HepG2 (cell line): ENCODE measurements around the gene GNB1. TPM values are rescaled to one million over a fixed set of nuclear protein-coding genes. Genes with fewer than 3 reads are reported as not detected.

Experiments
- ATAC-seq: fragments of 200-7000 bp; cut with Tn5 transposase; 3 replicates; pipeline ENCODE4 v1.9.1; 2020; ENCODE audit warnings: mild to moderate bottlenecking, moderate library complexity
- BruUV-seq: library from RNA; stranded (reverse); fragments of 400-500 nt; replicated peaks from 2 replicates; lab custom pipeline; 2021; lab: Mats Ljungman, UMichigan
- CTCF ChIA-PET: fragments of 300-600 bp; formaldehyde crosslinking; extraction: SDS; loops from one replicate; lab custom pipeline; 2021; ENCODE audit warnings: low total read pairs, inconsistent platforms, low intra/inter-chr PET ratio; lab: Yijun Ruan, JAX
- POLR2A ChIA-PET: fragments of 350-600 bp; sonication (Branson Sonifier 250); formaldehyde crosslinking; loops from one replicate; lab custom pipeline; 2020; ENCODE audit warnings: antibody characterized with exemption, inconsistent platforms; lab: Yijun Ruan, JAX
- DNase-seq: peaks from one replicate; pipeline ENCODE4 v3.0.0-alpha.2; 2015; ENCODE audit warnings: low spot score
- FAIRE-seq: peaks from 3 replicates; lab custom pipeline; 2011; peaks lifted over from hg19 to GRCh38; lab: Jason Lieb, UNC
- H2AFZ ChIP-seq: one replicate; pipeline ENCODE4 v1.6.1; 2011; ENCODE audit warnings: low read length, inconsistent platforms
- H3K27ac ChIP-seq: fragments of 300-600 bp; 3 replicates; pipeline ENCODE4 v1.8.0; 2011; ENCODE audit warnings: mixed run types, mild to moderate bottlenecking, mixed read lengths, low read length, inconsistent platforms; ENCODE audit not compliant: insufficient read depth; ENCODE audit errors: extremely low read length
- H3K27me3 ChIP-seq, 2 experiments: fragments of 200-600 bp in 1 of 2; 2 replicates in 1 of 2; 3 replicates in 1 of 2; pipeline versions ENCODE4 v1.6.0 to v1.8.0; 2011; ENCODE audit warnings: low read length in 2 of 2, mild to moderate bottlenecking in 2 of 2, moderate library complexity in 2 of 2, inconsistent platforms in 1 of 2; ENCODE audit not compliant: insufficient read depth in 2 of 2, control insufficient read depth in 1 of 2
- H3K36me3 ChIP-seq, 2 experiments: fragments of 200-600 bp in 1 of 2; replicated peaks in 1 of 2; 2 replicates in 1 of 2; 3 replicates in 1 of 2; pipeline versions ENCODE4 v1.5.1 to v1.8.0; 2011; ENCODE audit warnings: low read length in 2 of 2, inconsistent platforms in 1 of 2; ENCODE audit not compliant: insufficient read depth in 2 of 2, control insufficient read depth in 1 of 2
- H3K4me1 ChIP-seq: 2 replicates; pipeline ENCODE4 v1.5.1; 2012; ENCODE audit warnings: low read length, inconsistent platforms; ENCODE audit not compliant: insufficient read depth
- H3K4me2 ChIP-seq: 2 replicates; pipeline ENCODE4 v1.6.0; 2011; ENCODE audit warnings: low read depth, low read length, inconsistent platforms
- H3K4me3 ChIP-seq, 3 experiments: fragments of 200-600 bp in 1 of 3; sonication (generic), shearing (Covaris generic) in 1 of 3; replicated peaks in 1 of 3; 2 replicates each; pipeline ENCODE4 v1.5.1; 2011 to 2016; ENCODE audit warnings: low read length in 3 of 3, inconsistent platforms in 2 of 3, low read depth in 2 of 3, mild to moderate bottlenecking in 2 of 3, control low read depth in 1 of 3, mixed read lengths in 1 of 3; ENCODE audit not compliant: insufficient read depth in 1 of 3
- H3K79me2 ChIP-seq: one replicate; pipeline ENCODE4 v1.6.1; 2011; ENCODE audit warnings: low read length, inconsistent platforms; ENCODE audit not compliant: insufficient read depth
- H3K9ac ChIP-seq: 2 replicates; pipeline ENCODE4 v1.6.0; 2011; ENCODE audit warnings: mild to moderate bottlenecking, low read depth, low read length, inconsistent platforms; ENCODE audit not compliant: insufficient read depth
- H3K9me3 ChIP-seq: 2 replicates; pipeline ENCODE4 v1.5.1; 2012; ENCODE audit warnings: mild to moderate bottlenecking, low read length
- H4K20me1 ChIP-seq: 2 replicates; pipeline ENCODE4 v1.6.0; 2011; ENCODE audit warnings: inconsistent platforms, mild to moderate bottlenecking, low read length, moderate library complexity; ENCODE audit not compliant: insufficient read depth
- KAT8 ChIP-seq: IDR thresholded peaks from 2 replicates; pipeline ENCODE4 v1.6.1; 2016; ENCODE audit warnings: missing genetic modification reagents, missing compliant biosample characterization
- NFIB ChIP-seq: sonication (generic); formaldehyde crosslinking; IDR thresholded peaks from 2 replicates; pipeline ENCODE4 v1.9.0; 2021; ENCODE audit warnings: missing genetic modification reagents, mild to moderate bottlenecking, borderline replicate concordance
- ZNF224 ChIP-seq: sonication (generic); formaldehyde crosslinking; IDR thresholded peaks from 2 replicates; pipeline ENCODE4 v1.5.0; 2020; ENCODE audit warnings: mild to moderate bottlenecking, missing genetic modification reagents
- ZNF335 ChIP-seq: sonication (generic); formaldehyde crosslinking; IDR thresholded peaks from 2 replicates; pipeline ENCODE4 v1.4.0; 2020; ENCODE audit warnings: missing genetic modification reagents
- WGBS: methylation state at CpG from one replicate; pipeline ENCODE4 v1.1.6; 2017; ENCODE audit warnings: low lambda C conversion rate; 5-methylcytosine and 5-hydroxymethylcytosine counted together
- in situ Hi-C: cut with HindIII; loops from 2 replicates; pipeline ENCODE4 v1.10.0; 2017; ENCODE audit warnings: low pct_unique_long_range_greater_than_20kb; ENCODE audit not compliant: extremely low pct_ligation_motif_present
- intact Hi-C: fragments of 100-400 bp; cut with micrococcal nuclease; formaldehyde crosslinking; loops from one replicate; pipeline ENCODE4 v1.10.0; 2022; ENCODE audit not compliant: unreplicated experiment
- polyA plus RNA-seq, 8 experiments: library from polyadenylated mRNA; depleted of rRNA in 3 of 8; stranded (reverse) in 7 of 8; unstranded in 1 of 8; fragments of >200 nt; fragmentation: Illumina TruSeq in 4 of 8; extraction: Trizol in 4 of 8; gene quantifications; 2 replicates each; pipeline versions ENCODE4 v1.2.1 to v1.2.3, GENCODE V29; 2011 to 2016; ENCODE audit warnings: low read depth in 4 of 8, missing spikeins in 1 of 8, mixed read lengths in 1 of 8; ENCODE audit not compliant: insufficient read depth in 1 of 8
- total RNA-seq, 5 experiments: library from RNA; depleted of rRNA; stranded (reverse); fragments of >200 nt; fragmentation: Illumina TruSeq; extraction: Trizol; gene quantifications; 2 replicates each; pipeline ENCODE4 v1.2.3, GENCODE V29; 2016; ENCODE audit warnings: low read depth in 1 of 5
- TF ChIP-seq, protein P1 (sequence below): conservative IDR thresholded peaks from 2 replicates; pipeline ENCODE4 v1.6.1; 2018; ENCODE audit warnings: missing genetic modification reagents
- TF ChIP-seq, protein P2 (sequence below): sonication (generic); formaldehyde crosslinking; IDR thresholded peaks from 2 replicates; pipeline ENCODE4 v1.8.1; 2022; ENCODE audit warnings: low read depth, mild to moderate bottlenecking, missing genetic modification reagents

Gene GNB1
- total and polyA plus RNA-seq, 2 of the 13 experiments (the other 11 are each of a cell fraction or from before 2014, with no cell fraction given): 66.2 to 327 TPM

DNA sequence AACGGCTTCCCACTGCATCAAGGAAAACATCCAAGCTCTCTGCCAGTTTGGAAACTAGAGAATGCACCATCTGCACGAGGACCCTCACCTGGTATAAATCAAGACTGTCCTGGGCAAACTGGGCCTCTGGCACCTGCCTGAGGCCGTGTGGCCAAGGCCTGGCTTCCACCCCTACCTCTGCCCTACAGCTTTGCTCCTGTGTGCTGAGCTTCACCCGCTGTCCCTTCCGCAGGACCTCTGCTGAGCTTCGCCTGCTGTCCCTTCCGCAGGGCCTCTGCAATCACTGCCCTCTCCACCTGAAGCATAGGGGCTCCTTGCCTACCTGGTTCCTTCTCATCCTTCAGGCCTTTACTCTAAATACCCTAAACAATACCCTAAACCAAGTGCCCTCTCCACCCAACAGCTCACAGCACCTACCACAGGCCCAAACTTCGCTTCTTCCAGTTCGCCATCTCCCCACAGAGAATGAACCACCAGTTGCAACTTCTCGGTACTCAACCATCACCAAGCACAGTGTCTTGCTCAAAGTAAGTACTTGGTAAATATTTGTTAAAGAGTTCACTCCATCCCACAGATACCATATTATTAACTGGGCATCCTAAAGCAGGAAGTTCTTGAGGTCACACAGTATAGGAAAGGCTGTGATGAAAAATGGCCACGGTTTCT, 18.4 kb downstream of the GNB1 start:
- ATAC-seq (no peak), FAIRE-seq (no peak), DNase-seq (no peak)
- no peaks in the 10 kb centered on the region for H3K27me3 ChIP-seq
- no peak overlapping the region for H2AFZ ChIP-seq
- H3K4me3 ChIP-seq: no peak overlapping the region
- in situ Hi-C loops: no loop called here
- H3K79me2 ChIP-seq: peaks cover 92% of the 10 kb centered on the region
- H3K4me2 ChIP-seq: no peak overlapping the region
- peaks cover 15 to 37% of the 10 kb centered on the region in 2 experiments for H3K36me3 ChIP-seq
- TF ChIP-seq, protein P1, sequence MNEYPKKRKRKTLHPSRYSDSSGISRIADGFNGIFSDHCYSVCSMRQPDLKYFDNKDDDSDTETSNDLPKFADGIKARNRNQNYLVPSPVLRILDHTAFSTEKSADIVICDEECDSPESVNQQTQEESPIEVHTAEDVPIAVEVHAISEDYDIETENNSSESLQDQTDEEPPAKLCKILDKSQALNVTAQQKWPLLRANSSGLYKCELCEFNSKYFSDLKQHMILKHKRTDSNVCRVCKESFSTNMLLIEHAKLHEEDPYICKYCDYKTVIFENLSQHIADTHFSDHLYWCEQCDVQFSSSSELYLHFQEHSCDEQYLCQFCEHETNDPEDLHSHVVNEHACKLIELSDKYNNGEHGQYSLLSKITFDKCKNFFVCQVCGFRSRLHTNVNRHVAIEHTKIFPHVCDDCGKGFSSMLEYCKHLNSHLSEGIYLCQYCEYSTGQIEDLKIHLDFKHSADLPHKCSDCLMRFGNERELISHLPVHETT (CRISPR knock-in tag): no peak
- TF ChIP-seq, protein P2, sequence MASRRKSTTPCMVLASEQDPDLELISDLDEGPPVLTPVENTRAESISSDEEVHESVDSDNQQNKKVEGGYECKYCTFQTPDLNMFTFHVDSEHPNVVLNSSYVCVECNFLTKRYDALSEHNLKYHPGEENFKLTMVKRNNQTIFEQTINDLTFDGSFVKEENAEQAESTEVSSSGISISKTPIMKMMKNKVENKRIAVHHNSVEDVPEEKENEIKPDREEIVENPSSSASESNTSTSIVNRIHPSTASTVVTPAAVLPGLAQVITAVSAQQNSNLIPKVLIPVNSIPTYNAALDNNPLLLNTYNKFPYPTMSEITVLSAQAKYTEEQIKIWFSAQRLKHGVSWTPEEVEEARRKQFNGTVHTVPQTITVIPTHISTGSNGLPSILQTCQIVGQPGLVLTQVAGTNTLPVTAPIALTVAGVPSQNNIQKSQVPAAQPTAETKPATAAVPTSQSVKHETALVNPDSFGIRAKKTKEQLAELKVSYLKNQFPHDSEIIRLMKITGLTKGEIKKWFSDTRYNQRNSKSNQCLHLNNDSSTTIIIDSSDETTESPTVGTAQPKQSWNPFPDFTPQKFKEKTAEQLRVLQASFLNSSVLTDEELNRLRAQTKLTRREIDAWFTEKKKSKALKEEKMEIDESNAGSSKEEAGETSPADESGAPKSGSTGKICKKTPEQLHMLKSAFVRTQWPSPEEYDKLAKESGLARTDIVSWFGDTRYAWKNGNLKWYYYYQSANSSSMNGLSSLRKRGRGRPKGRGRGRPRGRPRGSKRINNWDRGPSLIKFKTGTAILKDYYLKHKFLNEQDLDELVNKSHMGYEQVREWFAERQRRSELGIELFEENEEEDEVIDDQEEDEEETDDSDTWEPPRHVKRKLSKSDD (CRISPR knock-in tag): no peak
- TF ChIP-seq KAT8 (CRISPR knock-in tag) (no peak), NFIB (CRISPR knock-in tag) (no peak), ZNF224 (CRISPR knock-in tag) (no peak), ZNF335 (no peak)
- H4K20me1 ChIP-seq: peaks cover 86% of the 10 kb centered on the region
- H3K9me3 ChIP-seq: no peaks in the 10 kb centered on the region
- 95% methylated on average over 11 of the region's 11 CpGs for WGBS
- H3K27ac ChIP-seq: no peak overlapping the region
- peaks cover 28% of the 10 kb centered on the region for H3K4me1 ChIP-seq
- no TSS peak for BruUV-seq
- intact Hi-C loops: no loop called here
- no peak overlapping the region for H3K9ac ChIP-seq
- ChIA-PET CTCF (no interaction called here), POLR2A (no interaction called here)
